ENCODE results near the gene ANKRD42. TPM values are rescaled to one million over a fixed set of nuclear protein-coding genes. Genes with fewer than 3 reads are reported as not detected.
A peak's percentile ranks its signal among the peaks of the same experiment; 100 is the strongest.

ANKRD42 gene
- total and polyA plus RNA-seq, 9 of the 15 experiments (the other 6 are each of a cell fraction or from before 2014, with no cell fraction given): 2.8 to 9.1 (median 6.1) TPM

GRCh38 chr11:83151274-83151977 is 42.1 kb upstream of the ANKRD42 start (continued):
- no peak for TF ChIP-seq ZNF280B (CRISPR knock-in tag; IDR thresholded peaks at IDR 0.05)
- TF ChIP-seq SP2 (IDR thresholded peaks at IDR 0.05; ENCODE audit: extremely low read depth, low read depth, low read length, poor library complexity, severe bottlenecking): no peak
- TF ChIP-seq SREBF1 (IDR thresholded peaks at IDR 0.05; ENCODE audit: borderline replicate concordance, low read depth, low read length): no peak
- TF ChIP-seq ZNF561 (CRISPR knock-in tag; conservative IDR thresholded peaks at IDR 0.05): no peak
- no peak for TF ChIP-seq PRDM10 (IDR thresholded peaks at IDR 0.05; ENCODE audit: partially characterized antibody)
- no peak for TF ChIP-seq SRF (CRISPR knock-in tag; IDR thresholded peaks at IDR 0.05)
- TF ChIP-seq ZNF224 (CRISPR knock-in tag; IDR thresholded peaks at IDR 0.05): no peak
- peak; percentile 49 for TF ChIP-seq ZNF592 (IDR thresholded peaks at IDR 0.05)
- TF ChIP-seq NR1H2 (CRISPR knock-in tag; IDR thresholded peaks at IDR 0.05): no peak
- peak; percentile 77 for TF ChIP-seq PKNOX1 (IDR thresholded peaks at IDR 0.05)
- TF ChIP-seq CCAR2 (IDR thresholded peaks at IDR 0.05; ENCODE audit: low read depth, low read length): no peak
- no peak for TF ChIP-seq RBM39 (optimal IDR thresholded peaks at IDR 0.05; ENCODE audit: low read depth, low read length)
- no peak for TF ChIP-seq CBFA2T2 (conservative IDR thresholded peaks at IDR 0.05)
- TF ChIP-seq NFE2 (IDR thresholded peaks at IDR 0.05; ENCODE audit: low read depth): peak; percentile 50; the same call in 1 of the 2 replicates
- peak; percentile 21; the same call in 1 of the 2 replicates for TF ChIP-seq TAL1 (IDR thresholded peaks at IDR 0.05)
- TF ChIP-seq MYC (IDR thresholded peaks at IDR 0.05; ENCODE audit: low read depth, low read length): peak; percentile 51; the same call in 1 of the 2 replicates
- TF ChIP-seq MYC (CRISPR knock-in tag; IDR thresholded peaks at IDR 0.05; ENCODE audit: borderline replicate concordance, low read depth): no peak
- peak; percentile 35; the same call in 1 of the 2 replicates for TF ChIP-seq MTA2 (IDR thresholded peaks at IDR 0.05; ENCODE audit: low read depth)
